GM06990 (cell line): ENCODE results near the gene RILPL1.

Experiments
- DNase-seq: peaks from one replicate; pipeline ENCODE4 v3.0.0-alpha.2; 2011; ENCODE audit not compliant: insufficient read length; ENCODE audit errors: extremely low read depth
- H3K27me3 ChIP-seq: replicated peaks from 2 replicates; pipeline ENCODE4 v1.6.0; 2011; ENCODE audit warnings: low read length; ENCODE audit not compliant: control insufficient read depth, insufficient read depth
- H3K36me3 ChIP-seq: 2 replicates; pipeline ENCODE4 v1.5.1; 2011; ENCODE audit warnings: low read length; ENCODE audit not compliant: control insufficient read depth, insufficient read depth
- H3K4me3 ChIP-seq: replicated peaks from 2 replicates; pipeline ENCODE4 v1.5.1; 2011; ENCODE audit warnings: low read depth, mild to moderate bottlenecking, control low read depth, low read length
- CTCF ChIP-seq: IDR thresholded peaks from 2 replicates; pipeline ENCODE4 v1.5.1; 2011; ENCODE audit warnings: low read length, control low read depth, mild to moderate bottlenecking, inconsistent platforms; ENCODE audit not compliant: insufficient read depth, poor library complexity, severe bottlenecking

The RILPL1 gene

GRCh38 chr12:123427036-123427769, 106.3 kb downstream of the RILPL1 start:
- TF ChIP-seq CTCF = no peak

DNA sequence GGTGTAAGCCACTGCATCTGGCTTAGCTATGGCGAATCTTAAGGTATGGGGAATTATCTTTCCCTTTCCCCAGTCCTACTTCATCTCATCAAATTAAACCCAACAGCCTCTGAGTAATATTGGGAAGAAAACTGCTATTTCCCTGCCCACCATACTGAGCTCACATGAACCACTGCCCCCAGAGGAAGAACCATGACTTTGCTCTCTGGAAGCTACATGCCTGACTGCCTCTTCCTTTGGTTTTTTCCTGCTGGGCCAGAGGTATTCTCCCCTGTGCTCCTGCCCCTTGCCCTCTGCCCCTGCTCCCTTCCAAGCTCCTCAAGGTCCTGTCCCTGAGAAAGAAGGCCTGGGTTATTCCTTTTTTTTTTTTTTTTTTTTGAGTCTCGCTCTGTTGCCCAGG, 112.2 kb downstream of the RILPL1 start:
- Histone ChIP-seq H3K4me3 (no peak overlapping the region), H3K36me3 (peaks cover 19% of the 10 kb centered on the region), H3K27me3 (no peaks in the 10 kb centered on the region)
- no peak for DNase-seq
- TF ChIP-seq CTCF = no peak

More at GRCh38 chr12:123427036-123427769, 106.3 kb downstream of the RILPL1 start:
- no peaks in the 10 kb centered on the region for H3K27me3 ChIP-seq
- DNase-seq = peak; percentile 90
- peaks cover 10% of the 10 kb centered on the region for H3K36me3 ChIP-seq
- peak overlapping the region; percentile 20 for H3K4me3 ChIP-seq
